Left colon (tissue), 2 donors: ENCODE data around the gene AGPAT3. TPM values are rescaled to one million over a fixed set of nuclear protein-coding genes. Genes with fewer than 3 reads are reported as not detected.
"Not testable (repeated sequence)": the region's sequence is repeated elsewhere in the genome, so short reads cannot be mapped to it uniquely, and the experiment has no call there.

Experiments used
- ATAC-seq: fragments of 200-7000 bp; cut with Tn5 transposase; one replicate; pipeline ENCODE4 v1.9.1; 2020; ENCODE audit warnings: mild to moderate bottlenecking, moderate library complexity
- DNase-seq, 2 donors: peaks; one replicate each; pipeline ENCODE4 v3.0.0-alpha.2; 2020
- intact Hi-C, 2 donors: fragments of 100-400 bp; cut with DNase I in 1 of 2; cut with micrococcal nuclease in 1 of 2; formaldehyde crosslinking; loops; one replicate each; pipeline versions ENCODE4 v1.11.2 to v1.14.0; 2022; cut with DNase I, micrococcal nuclease
- total RNA-seq, 2 donors: library from RNA; stranded (reverse); fragmentation: NEBNext Ultra II Directional; extraction: Animal tissue kit (Norgen Biotek cat#: 25700); gene quantifications; one replicate each; pipeline ENCODE4 v1.2.1, GENCODE V29; 2021
- donor health status: DM: no; HTN: no; CAD: no.
- donor health status: DM: yes; HTN: yes; CAD: no.

The AGPAT3 gene
- total RNA-seq, 2 donors from 2014 or later = 97.5 to 105 TPM

GRCh38 chr21:43829575-43830119, 35.4 kb upstream of the AGPAT3 start:
- no peak for DNase-seq
- intact Hi-C loops = no loop called here
- peak; percentile 47 for ATAC-seq

GRCh38 chr21:43832158-43832550, 32.9 kb upstream of the AGPAT3 start:
- no peak for DNase-seq
- intact Hi-C loops = no loop called here

GRCh38 chr21:43832648-43833047, 32.4 kb upstream of the AGPAT3 start:
- ATAC-seq (no peak), DNase-seq (no peak)
- intact Hi-C loops = no loop called here

More at GRCh38 chr21:43832158-43832550, 32.9 kb upstream of the AGPAT3 start:
- no peak for ATAC-seq

- ATAC-seq (no peak), DNase-seq (no peak)
- intact Hi-C loops = no loop called here
Observed at GRCh38 chr21:43834146-43834905, 30.7 kb upstream of the AGPAT3 start.

GRCh38 chr21:43835050-43835449, 30.0 kb upstream of the AGPAT3 start:
- intact Hi-C loops = no loop called here
- DNase-seq = no peak
- ATAC-seq = no peak

GRCh38 chr21:43835861-43836260, 29.2 kb upstream of the AGPAT3 start:
- intact Hi-C loops = no loop called here
- no peak for DNase-seq
- ATAC-seq = no peak

GRCh38 chr21:43836616-43837015, 28.4 kb upstream of the AGPAT3 start:
- intact Hi-C loops = no loop called here
- no peak for ATAC-seq
- DNase-seq = no peak

- intact Hi-C loops = no loop called here
- DNase-seq (no peak), ATAC-seq (no peak)
Observed at GRCh38 chr21:43840259-43840658, 24.8 kb upstream of the AGPAT3 start.

- DNase-seq = no peak
- no peak for ATAC-seq
- intact Hi-C loops = no loop called here
Observed at GRCh38 chr21:43842742-43843141, 22.3 kb upstream of the AGPAT3 start.

GRCh38 chr21:43844906-43845305, 20.1 kb upstream of the AGPAT3 start:
- intact Hi-C loops, ATAC-seq, DNase-seq: not testable (repeated sequence)

- DNase-seq = no peak
- no peak for ATAC-seq
- intact Hi-C loops = no loop called here
Observed at GRCh38 chr21:43845386-43845785, 19.6 kb upstream of the AGPAT3 start.

GRCh38 chr21:43846430-43846829, 18.6 kb upstream of the AGPAT3 start:
- ATAC-seq (no peak), DNase-seq (no peak)
- intact Hi-C loops = no loop called here

- ATAC-seq (no peak), DNase-seq (no peak)
- intact Hi-C loops = no loop called here
Observed at GRCh38 chr21:43847301-43847700, 17.7 kb upstream of the AGPAT3 start.

- intact Hi-C loops = no loop called here
- DNase-seq = no peak
- ATAC-seq = no peak
Observed at GRCh38 chr21:43848771-43849170, 16.3 kb upstream of the AGPAT3 start.

GRCh38 chr21:43849532-43850299, 15.3 kb upstream of the AGPAT3 start:
- intact Hi-C loops = no loop called here
- peak in 1 of 2 donors; percentile 32 for DNase-seq
- ATAC-seq = peak; percentile 90

GRCh38 chr21:43850728-43851295, 14.2 kb upstream of the AGPAT3 start:
- ATAC-seq (no peak), DNase-seq (no peak)
- intact Hi-C loops = no loop called here

GRCh38 chr21:43851593-43851992, 13.4 kb upstream of the AGPAT3 start:
- ATAC-seq (no peak), DNase-seq (no peak)
- intact Hi-C loops = no loop called here

- ATAC-seq (no peak), DNase-seq (no peak)
- intact Hi-C loops = no loop called here
Observed at GRCh38 chr21:43853851-43854772, 10.9 kb upstream of the AGPAT3 start.
